ENCODE data around the gene DCLK1.

GRCh38 chr13:36038785-36039555 is 92.2 kb downstream of the DCLK1 start:
- TF ChIP-seq, protein P1, sequence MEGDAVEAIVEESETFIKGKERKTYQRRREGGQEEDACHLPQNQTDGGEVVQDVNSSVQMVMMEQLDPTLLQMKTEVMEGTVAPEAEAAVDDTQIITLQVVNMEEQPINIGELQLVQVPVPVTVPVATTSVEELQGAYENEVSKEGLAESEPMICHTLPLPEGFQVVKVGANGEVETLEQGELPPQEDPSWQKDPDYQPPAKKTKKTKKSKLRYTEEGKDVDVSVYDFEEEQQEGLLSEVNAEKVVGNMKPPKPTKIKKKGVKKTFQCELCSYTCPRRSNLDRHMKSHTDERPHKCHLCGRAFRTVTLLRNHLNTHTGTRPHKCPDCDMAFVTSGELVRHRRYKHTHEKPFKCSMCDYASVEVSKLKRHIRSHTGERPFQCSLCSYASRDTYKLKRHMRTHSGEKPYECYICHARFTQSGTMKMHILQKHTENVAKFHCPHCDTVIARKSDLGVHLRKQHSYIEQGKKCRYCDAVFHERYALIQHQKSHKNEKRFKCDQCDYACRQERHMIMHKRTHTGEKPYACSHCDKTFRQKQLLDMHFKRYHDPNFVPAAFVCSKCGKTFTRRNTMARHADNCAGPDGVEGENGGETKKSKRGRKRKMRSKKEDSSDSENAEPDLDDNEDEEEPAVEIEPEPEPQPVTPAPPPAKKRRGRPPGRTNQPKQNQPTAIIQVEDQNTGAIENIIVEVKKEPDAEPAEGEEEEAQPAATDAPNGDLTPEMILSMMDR (conservative IDR thresholded peaks at IDR 0.05 in 1 of 2, IDR thresholded peaks at IDR 0.05 in 1 of 2; ENCODE audit: extremely low read depth in 1 of 2, insufficient read depth in 1 of 2, low read depth in 1 of 2, low read length in 2 of 2) = no peak
- TF ChIP-seq EZH2 (IDR thresholded peaks at IDR 0.05; ENCODE audit: borderline replicate concordance, low read length) = no peak
